GM10248 (cell line): ENCODE results near the gene PUS7.
"Not testable (repeated sequence)": the region's sequence is repeated elsewhere in the genome, so short reads cannot be mapped to it uniquely, and the experiment has no call there.

ENCODE experiments used
- CTCF ChIA-PET: fragments of 300-600 bp; sonication (Branson Sonifier 250); formaldehyde crosslinking; extraction: SDS; loops from one replicate; lab custom pipeline; 2021; ENCODE audit warnings: antibody characterized with exemption; lab: Yijun Ruan, JAX
- POLR2A ChIA-PET: fragments of 350-650 bp; sonication (Branson Sonifier 250); formaldehyde crosslinking; extraction: SDS; loops from one replicate; lab custom pipeline; 2020; ENCODE audit warnings: antibody characterized with exemption; lab: Yijun Ruan, JAX
- DNase-seq: peaks from one replicate; pipeline ENCODE4 v3.0.0; 2012; ENCODE audit errors: extremely low spot score
- CTCF ChIP-seq: IDR thresholded peaks from 2 replicates; pipeline ENCODE4 v1.5.1; 2012; ENCODE audit warnings: mild to moderate bottlenecking, low read depth; ENCODE audit errors: extremely low read depth, missing control alignments, control extremely low read depth

PUS7 gene

GRCh38 chr7:105429746-105430612 is 92.1 kb downstream of the PUS7 start:
- CTCF ChIA-PET, result interaction anchor here (0.5 to 2.2 kb wide), 15 partner anchors 9 to 508 kb away, joined by 3 to 12 read pairs (median 4); no protein-coding TSS in a partner anchor
- POLR2A ChIA-PET, result no interaction called here
- peak; percentile 52 for DNase-seq
- TF ChIP-seq CTCF, result peak; percentile 68

- TF ChIP-seq CTCF, result no peak
- CTCF ChIA-PET, result interaction anchor here (1.4 to 1.5 kb wide), 2 partner anchors 12 to 13 kb away, joined by 4 to 5 read pairs; no protein-coding TSS in a partner anchor
- no peak for DNase-seq
- POLR2A ChIA-PET, result no interaction called here
Observed at GRCh38 chr7:105426606-105427146, 95.4 kb downstream of the PUS7 start.

- no peak for TF ChIP-seq CTCF
- CTCF ChIA-PET, result no interaction called here
- POLR2A ChIA-PET, result no interaction called here
- DNase-seq, result no peak
Observed at GRCh38 chr7:105423987-105424386, 98.1 kb downstream of the PUS7 start.

GRCh38 chr7:105413887-105414437 is 108.1 kb downstream of the PUS7 start:
- ChIA-PET POLR2A (no interaction called here), CTCF (interaction anchor here (1.6 to 1.8 kb wide), 2 partner anchors 12 to 13 kb away, joined by 4 to 5 read pairs; no protein-coding TSS in a partner anchor)
- TF ChIP-seq CTCF, result no peak
- DNase-seq, result no peak

- CTCF ChIA-PET, POLR2A ChIA-PET, DNase-seq: not testable (repeated sequence)
Observed at GRCh38 chr7:105410774-105411173, 111.3 kb downstream of the PUS7 start.

GRCh38 chr7:105409775-105410174 is 112.3 kb downstream of the PUS7 start:
- DNase-seq, POLR2A ChIA-PET: not testable (repeated sequence)
- CTCF ChIA-PET, result interaction anchor here (0.9 to 1.4 kb wide), 3 partner anchors 11 to 337 kb away, joined by 3 to 5 read pairs (median 4); no protein-coding TSS in a partner anchor

- TF ChIP-seq CTCF, result no peak
- CTCF ChIA-PET, result interaction anchor here (0.9 to 1.4 kb wide), 3 partner anchors 10 to 337 kb away, joined by 3 to 5 read pairs (median 4); no protein-coding TSS in a partner anchor
Observed at GRCh38 chr7:105408791-105409410, 113.2 kb downstream of the PUS7 start.

More at GRCh38 chr7:105408791-105409410, 113.2 kb downstream of the PUS7 start:
- no peak for DNase-seq
- POLR2A ChIA-PET, result no interaction called here
